ENCODE measurements around the gene NKX2-1. TPM values are rescaled to one million over a fixed set of nuclear protein-coding genes. Genes with fewer than 3 reads are reported as not detected.

Gene NKX2-1
- total and polyA plus RNA-seq, 2 donors (not counting 1 experiment from before 2014, with no cell fraction given): not detected

DNA sequence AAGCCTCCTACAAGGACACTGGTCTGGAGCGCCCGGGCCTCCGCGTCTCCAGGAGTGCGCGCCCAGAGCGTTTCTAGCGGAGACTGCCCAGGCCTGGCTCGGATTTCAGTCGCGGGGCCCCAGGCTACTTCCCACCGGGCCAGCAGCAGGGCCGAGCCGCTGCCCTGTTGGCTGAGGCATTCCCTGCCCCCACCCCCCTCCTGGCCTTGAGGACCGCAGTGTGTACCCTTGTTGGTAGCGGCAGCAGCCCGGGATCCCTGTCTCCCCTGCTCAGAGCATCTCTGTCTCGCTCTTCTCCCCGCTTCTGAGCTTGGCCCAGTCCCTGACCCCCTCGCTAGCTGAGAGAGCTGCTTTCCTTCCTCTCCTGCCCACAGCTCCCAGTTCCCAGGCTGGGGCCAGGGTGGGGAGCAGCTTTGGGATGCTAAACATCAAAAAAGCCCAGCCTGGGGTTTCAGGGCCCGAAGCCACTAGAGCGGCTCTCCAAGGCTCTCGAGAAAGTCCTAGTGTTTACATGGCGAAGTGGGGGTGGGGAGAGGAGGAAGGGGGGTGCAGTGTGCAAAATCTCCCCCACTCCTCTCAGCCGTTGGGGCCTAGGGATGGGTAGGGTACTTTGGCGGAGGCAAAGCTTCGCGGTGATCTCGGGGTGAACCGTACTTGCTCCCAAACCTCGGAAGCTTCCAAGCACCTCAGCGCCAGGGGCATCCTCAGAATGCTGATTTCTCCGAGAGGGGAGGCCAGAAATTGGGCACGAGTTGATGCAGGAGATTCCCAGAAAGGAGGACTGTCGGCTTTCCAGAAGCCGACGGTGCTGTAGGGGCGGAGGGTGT, 6.4 kb downstream of the NKX2-1 start:
- no peak overlapping the region for H3K27ac ChIP-seq (ENCODE audit: low read length in 2 of 2)
- WGBS (ENCODE audit: insufficient coverage): 9% methylated on average over 32 of the region's 38 CpGs
- no peak for DNase-seq
- H3K4me2 ChIP-seq (replicated peaks; ENCODE audit: low read depth, low read length, poor library complexity, severe bottlenecking): no peak overlapping the region
- H2AFZ ChIP-seq (ENCODE audit: insufficient read depth, low read depth, low read length, poor library complexity, severe bottlenecking): no peak overlapping the region
- H3K4me3 ChIP-seq (ENCODE audit: control extremely low read depth in 1 of 5, extremely low read depth in 1 of 5, insufficient read depth in 1 of 5, low read depth in 2 of 5, low read length in 4 of 5): no peak overlapping the region
- H3K79me2 ChIP-seq (ENCODE audit: control insufficient read depth, insufficient read depth, low read length): no peaks in the 10 kb centered on the region
- CTCF ChIA-PET: no interaction called here
- Mint-ChIP-seq H3K4me1 (no peaks in the 10 kb centered on the region), H3K4me3 (no peak overlapping the region), H3K9me3 (ENCODE audit: insufficient read depth) (no peaks in the 10 kb centered on the region), H3K27me3 (peaks cover 72% of the 10 kb centered on the region), H3K27ac (no peak overlapping the region)
- H3K36me3 ChIP-seq (replicated peaks in 1 of 2; ENCODE audit: control extremely low read depth in 1 of 2, control insufficient read depth in 1 of 2, extremely low read depth in 1 of 2, insufficient read depth in 2 of 2, low read length in 1 of 2): no peaks in the 10 kb centered on the region
- H4K20me1 ChIP-seq (ENCODE audit: control insufficient read depth, insufficient read depth, low read length, poor library complexity, severe bottlenecking): no peaks in the 10 kb centered on the region
- TF ChIP-seq, protein P1, sequence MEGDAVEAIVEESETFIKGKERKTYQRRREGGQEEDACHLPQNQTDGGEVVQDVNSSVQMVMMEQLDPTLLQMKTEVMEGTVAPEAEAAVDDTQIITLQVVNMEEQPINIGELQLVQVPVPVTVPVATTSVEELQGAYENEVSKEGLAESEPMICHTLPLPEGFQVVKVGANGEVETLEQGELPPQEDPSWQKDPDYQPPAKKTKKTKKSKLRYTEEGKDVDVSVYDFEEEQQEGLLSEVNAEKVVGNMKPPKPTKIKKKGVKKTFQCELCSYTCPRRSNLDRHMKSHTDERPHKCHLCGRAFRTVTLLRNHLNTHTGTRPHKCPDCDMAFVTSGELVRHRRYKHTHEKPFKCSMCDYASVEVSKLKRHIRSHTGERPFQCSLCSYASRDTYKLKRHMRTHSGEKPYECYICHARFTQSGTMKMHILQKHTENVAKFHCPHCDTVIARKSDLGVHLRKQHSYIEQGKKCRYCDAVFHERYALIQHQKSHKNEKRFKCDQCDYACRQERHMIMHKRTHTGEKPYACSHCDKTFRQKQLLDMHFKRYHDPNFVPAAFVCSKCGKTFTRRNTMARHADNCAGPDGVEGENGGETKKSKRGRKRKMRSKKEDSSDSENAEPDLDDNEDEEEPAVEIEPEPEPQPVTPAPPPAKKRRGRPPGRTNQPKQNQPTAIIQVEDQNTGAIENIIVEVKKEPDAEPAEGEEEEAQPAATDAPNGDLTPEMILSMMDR (IDR thresholded peaks at IDR 0.05): no peak
- no peak for TF ChIP-seq EZH2 (IDR thresholded peaks at IDR 0.05; ENCODE audit: borderline replicate concordance, insufficient read depth, low read depth, low read length, poor library complexity, severe bottlenecking)
- peaks cover 0 to 70% (median 25%) of the 10 kb centered on the region in 4 experiments for H3K27me3 ChIP-seq (replicated peaks in 1 of 4; ENCODE audit: control extremely low read depth in 1 of 4, control insufficient read depth in 3 of 4, insufficient read depth in 4 of 4, low read length in 3 of 4)
- intact Hi-C loops (cut with micrococcal nuclease): no loop called here
- H3K4me1 ChIP-seq (ENCODE audit: control insufficient read depth in 2 of 2, insufficient read depth in 2 of 2, low read length in 2 of 2): no peaks in the 10 kb centered on the region
- POLR2A ChIA-PET: no interaction called here
- no peak overlapping the region for H3K9ac ChIP-seq (ENCODE audit: low read length)
- peaks cover 0 to 21% (median 0%) of the 10 kb centered on the region in 3 donors for H3K9me3 ChIP-seq (ENCODE audit: control extremely low read depth in 1 of 3, control insufficient read depth in 2 of 3, insufficient read depth in 1 of 3, low read length in 2 of 3)
- no peak for ATAC-seq (ENCODE audit: low read depth)

DNA sequence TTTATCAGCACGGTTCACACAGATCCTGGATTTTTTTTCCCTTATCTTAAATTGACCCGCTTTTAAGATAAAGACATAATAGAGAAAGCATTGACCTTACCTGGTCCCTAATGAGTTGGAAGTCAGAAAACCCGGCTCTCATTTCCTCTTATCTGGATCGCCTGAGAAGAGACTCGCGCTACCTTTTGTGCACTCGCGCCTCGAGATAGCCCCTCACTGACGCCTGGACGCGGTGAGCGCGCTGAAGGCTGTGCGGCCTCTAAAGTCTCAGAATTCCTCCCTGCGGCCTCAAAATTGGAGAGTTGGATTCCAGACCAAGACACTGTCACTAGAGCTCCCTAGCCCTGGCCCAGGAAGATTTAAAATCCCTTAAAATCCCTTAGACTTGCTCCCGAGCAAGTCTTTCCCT, 7.0 kb downstream of the NKX2-1 start:
- Histone ChIP-seq H3K79me2 (ENCODE audit: control insufficient read depth, insufficient read depth, low read length) (no peaks in the 10 kb centered on the region), H3K4me3 (ENCODE audit: control extremely low read depth in 1 of 5, extremely low read depth in 1 of 5, insufficient read depth in 1 of 5, low read depth in 2 of 5, low read length in 4 of 5) (no peak overlapping the region), H3K9ac (ENCODE audit: low read length) (no peak overlapping the region), H3K4me1 (ENCODE audit: control insufficient read depth in 2 of 2, insufficient read depth in 2 of 2, low read length in 2 of 2) (no peaks in the 10 kb centered on the region), H2AFZ (ENCODE audit: insufficient read depth, low read depth, low read length, poor library complexity, severe bottlenecking) (no peak overlapping the region), H3K27ac (ENCODE audit: low read length in 2 of 2) (no peak overlapping the region), H3K9me3 (ENCODE audit: control extremely low read depth in 1 of 3, control insufficient read depth in 2 of 3, insufficient read depth in 1 of 3, low read length in 2 of 3) (peaks cover 0 to 20% (median 0%) of the 10 kb centered on the region in 3 donors), H4K20me1 (ENCODE audit: control insufficient read depth, insufficient read depth, low read length, poor library complexity, severe bottlenecking) (no peaks in the 10 kb centered on the region), H3K4me2 (replicated peaks; ENCODE audit: low read depth, low read length, poor library complexity, severe bottlenecking) (no peak overlapping the region), H3K27me3 (replicated peaks in 1 of 4; ENCODE audit: control extremely low read depth in 1 of 4, control insufficient read depth in 3 of 4, insufficient read depth in 4 of 4, low read length in 3 of 4) (peaks cover 0 to 68% (median 26%) of the 10 kb centered on the region in 4 experiments), H3K36me3 (replicated peaks in 1 of 2; ENCODE audit: control extremely low read depth in 1 of 2, control insufficient read depth in 1 of 2, extremely low read depth in 1 of 2, insufficient read depth in 2 of 2, low read length in 1 of 2) (no peaks in the 10 kb centered on the region)
- CTCF ChIA-PET: no interaction called here
- Mint-ChIP-seq H3K27ac (no peak overlapping the region), H3K27me3 (peaks cover 74% of the 10 kb centered on the region), H3K4me3 (no peak overlapping the region), H3K9me3 (ENCODE audit: insufficient read depth) (no peaks in the 10 kb centered on the region), H3K4me1 (no peaks in the 10 kb centered on the region)
- DNase-seq (no peak), ATAC-seq (ENCODE audit: low read depth) (no peak)
- POLR2A ChIA-PET: no interaction called here
- intact Hi-C loops (cut with micrococcal nuclease): no loop called here
- TF ChIP-seq EZH2 (IDR thresholded peaks at IDR 0.05; ENCODE audit: borderline replicate concordance, insufficient read depth, low read depth, low read length, poor library complexity, severe bottlenecking): no peak
- TF ChIP-seq, protein P1 (IDR thresholded peaks at IDR 0.05): no peak
- 15% methylated on average over 14 of the region's 17 CpGs for WGBS (ENCODE audit: insufficient coverage)
